CD4-positive, alpha-beta T cell (primary cell): Measurements from ENCODE around the gene KCNAB2. TPM values are rescaled to one million over a fixed set of nuclear protein-coding genes. Genes with fewer than 3 reads are reported as not detected.

Experiments used
- ATAC-seq: fragments of 200-7000 bp; cut with Tn5 transposase; one replicate; pipeline ENCODE4 v1.10.0; 2022; ENCODE audit warnings: mild to moderate bottlenecking; ENCODE audit not compliant: poor library complexity
- CTCF ChIA-PET: fragments of 350-600 bp; sonication (Branson Sonifier 250); formaldehyde crosslinking; loops from one replicate; lab custom pipeline; 2021; ENCODE audit warnings: antibody characterized with exemption, inconsistent platforms; lab: Charles Lee
- POLR2A ChIA-PET: fragments of 350-600 bp; sonication (Branson Sonifier 250); formaldehyde crosslinking; loops from one replicate; lab custom pipeline; 2021; ENCODE audit warnings: antibody characterized with exemption, inconsistent platforms; lab: Charles Lee
- DNase-seq, 14 experiments: peaks; one replicate each; pipeline ENCODE4 v3.0.0-alpha.2; 2013 to 2020; ENCODE audit warnings: mixed read lengths in 2 of 14
- H3K27ac ChIP-seq, 2 donors: one replicate each; pipeline versions ENCODE4 v1.5.1 to v1.7.0; 2013; ENCODE audit warnings: low read length in 2 of 2, low read depth in 1 of 2, mild to moderate bottlenecking in 1 of 2
- H3K27me3 ChIP-seq, 2 experiments: 1 replicate in 1 of 2; 2 replicates in 1 of 2; pipeline versions ENCODE4 v1.6.1 to v1.7.0; 2013; ENCODE audit warnings: low read length in 2 of 2, control low read depth in 1 of 2, mild to moderate bottlenecking in 1 of 2, moderate library complexity in 1 of 2; ENCODE audit not compliant: insufficient read depth in 2 of 2, control insufficient read depth in 1 of 2
- H3K36me3 ChIP-seq: one replicate; pipeline ENCODE4 v1.6.1; 2013; ENCODE audit warnings: low read length, control low read depth; ENCODE audit not compliant: insufficient read depth
- H3K4me1 ChIP-seq: one replicate; pipeline ENCODE4 v1.6.1; 2013; ENCODE audit warnings: low read length, control low read depth; ENCODE audit not compliant: insufficient read depth
- H3K4me3 ChIP-seq: one replicate; pipeline ENCODE4 v1.5.1; 2013; ENCODE audit warnings: mild to moderate bottlenecking, low read length, moderate library complexity
- H3K9me3 ChIP-seq, 2 experiments: 1 replicate in 1 of 2; 2 replicates in 1 of 2; pipeline versions ENCODE4 v1.6.1 to v1.7.0; 2013; ENCODE audit warnings: low read length in 2 of 2, mild to moderate bottlenecking in 2 of 2, control low read depth in 1 of 2, moderate library complexity in 1 of 2; ENCODE audit not compliant: control insufficient read depth in 1 of 2, insufficient read depth in 1 of 2
- H3K27ac Mint-ChIP-seq: one replicate; pipeline ENCODE4 v1.8.0; 2020; ENCODE audit warnings: mixed read lengths
- H3K27me3 Mint-ChIP-seq: one replicate; pipeline ENCODE4 v1.8.0; 2021; ENCODE audit warnings: mixed read lengths
- H3K36me3 Mint-ChIP-seq: one replicate; pipeline ENCODE4 v1.8.0; 2021; ENCODE audit warnings: low read depth, mixed read lengths
- H3K4me1 Mint-ChIP-seq: one replicate; pipeline ENCODE4 v1.8.0; 2021; ENCODE audit warnings: low read depth, mixed read lengths
- H3K4me3 Mint-ChIP-seq: one replicate; pipeline ENCODE4 v1.8.0; 2020; ENCODE audit warnings: mild to moderate bottlenecking, mixed read lengths
- H3K9me3 Mint-ChIP-seq: one replicate; pipeline ENCODE4 v1.8.0; 2020; ENCODE audit warnings: mixed read lengths
- CTCF ChIP-seq: fragments of 200-600 bp; IDR thresholded peaks from one replicate; pipeline ENCODE4 v1.8.0; 2022; ENCODE audit warnings: antibody characterized with exemption, mild to moderate bottlenecking
- intact Hi-C, 2 experiments: fragments of 100-400 bp; cut with DNase I in 1 of 2; cut with micrococcal nuclease in 1 of 2; formaldehyde crosslinking; loops; one replicate each; pipeline versions ENCODE4 v1.15.1 to v1.9.0; 2023 to 2025; cut with DNase I, micrococcal nuclease
- total RNA-seq, 174 experiments: library from RNA in 2 of 174; stranded (reverse) in 2 of 174; gene quantifications; one replicate each; pipeline ENCODE4 v1.2.3 and lab custom pipeline; 2021 to 2026

Gene KCNAB2
- total RNA-seq, 2 experiments from 2014 or later: 147 to 155 TPM

DNA sequence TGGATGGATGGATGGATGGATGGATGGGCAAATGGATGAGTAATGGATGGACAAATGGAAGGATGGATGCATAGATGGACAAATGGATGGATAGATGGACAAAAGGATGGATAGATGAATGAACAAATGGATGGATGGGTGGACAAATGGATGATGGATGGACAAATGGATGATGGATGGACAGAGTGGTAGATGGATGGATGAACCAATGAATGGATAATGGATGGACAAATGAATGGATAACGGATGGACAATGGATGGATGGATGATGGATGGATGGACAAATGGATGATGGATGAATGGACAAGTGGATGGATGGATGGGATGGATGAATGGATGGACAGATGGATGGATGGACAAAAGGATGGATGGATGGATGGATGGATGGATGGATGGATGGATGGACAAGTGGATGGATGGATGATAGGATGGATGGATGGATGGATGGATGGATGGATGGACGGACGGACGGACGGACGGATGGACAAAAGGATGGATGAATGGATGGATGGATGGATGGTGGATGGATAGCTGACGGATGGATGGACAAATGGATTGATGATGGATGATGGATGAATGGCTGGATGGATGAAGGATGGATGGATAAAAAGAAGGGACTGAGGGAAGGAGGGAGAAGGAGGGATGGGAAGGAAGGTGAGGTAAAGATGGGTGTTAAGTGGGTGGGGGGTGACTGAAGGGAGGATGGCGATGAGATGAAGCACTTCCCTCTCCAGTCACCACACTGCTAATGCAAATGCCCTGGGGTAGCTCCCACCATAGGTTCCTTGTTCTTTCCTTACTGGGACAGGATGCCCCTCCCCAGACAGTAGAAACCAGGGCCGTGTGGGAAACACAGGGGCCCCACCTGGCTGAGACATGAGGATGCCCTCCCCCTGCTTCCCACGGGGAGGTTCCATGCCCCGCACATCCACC lies 104.6 kb downstream of the KCNAB2 start:
- intact Hi-C loops: no loop called here
- Histone ChIP-seq H3K27ac (no peak overlapping the region), H3K9me3 (peaks cover 0 to 4% of the 10 kb centered on the region in 2 experiments), H3K36me3 (no peaks in the 10 kb centered on the region), H3K4me1 (peaks cover 22% of the 10 kb centered on the region), H3K27me3 (peaks cover 11 to 13% of the 10 kb centered on the region in 2 experiments), H3K4me3 (no peak overlapping the region)
- Mint-ChIP-seq H3K4me1 (peaks cover 9% of the 10 kb centered on the region), H3K27ac (no peak overlapping the region), H3K4me3 (no peak overlapping the region), H3K36me3 (no peaks in the 10 kb centered on the region), H3K9me3 (no peaks in the 10 kb centered on the region), H3K27me3 (peaks cover 8% of the 10 kb centered on the region)
- no peak for ATAC-seq
- POLR2A ChIA-PET: no interaction called here
- no peak for DNase-seq
- no peak for TF ChIP-seq CTCF
- CTCF ChIA-PET: no interaction called here

Other genes with a start within 250 kb of the KCNAB2 start
- 1 to 10 TPM; 6.2 to 7.7 TPM for gene NPHP4, start 53.5 kb upstream of the KCNAB2 start, total RNA-seq
- gene CHD5, start 134.4 kb downstream of the KCNAB2 start, total RNA-seq: under 1 TPM; 0.25 to 0.34 TPM
- gene RPL22, start 153.7 kb downstream of the KCNAB2 start, total RNA-seq: 100 to 1,000 TPM; 620 to 652 TPM
- 1 to 10 TPM; 5.4 to 6.8 TPM for gene RNF207, start 160.2 kb downstream of the KCNAB2 start, total RNA-seq
- gene ICMT, start 190.1 kb downstream of the KCNAB2 start, total RNA-seq: 1 to 10 TPM; 1.7 to 3.0 TPM
- not detected for gene HES3, start 198.3 kb downstream of the KCNAB2 start, total RNA-seq
- gene GPR153, start 215.2 kb downstream of the KCNAB2 start, total RNA-seq: under 1 TPM; 0.14 to 0.19 TPM